NB4 (cell line): Measurements from ENCODE around the gene SEMA6A.

Experiments
- DNase-seq: peaks from one replicate; pipeline ENCODE4 v3.0.0; 2010; ENCODE audit warnings: low read depth
- H3K4me3 ChIP-seq: one replicate; pipeline ENCODE4 v1.5.1; 2011; ENCODE audit warnings: mild to moderate bottlenecking, low read depth, low read length, moderate library complexity
- MAX ChIP-seq: IDR thresholded peaks from 2 replicates; pipeline ENCODE4 v1.6.1; 2011; ENCODE audit warnings: low read depth, low read length
- MYC ChIP-seq: IDR thresholded peaks from 2 replicates; pipeline ENCODE4 v1.6.1; 2011; ENCODE audit warnings: low read depth, low read length
- POLR2A ChIP-seq: IDR thresholded peaks from 2 replicates; pipeline ENCODE4 v1.6.1; 2011; ENCODE audit warnings: mild to moderate bottlenecking; ENCODE audit not compliant: insufficient read length; ENCODE audit errors: extremely low read depth
- TF ChIP-seq, protein P1 (sequence below): IDR thresholded peaks from one replicate; pipeline ENCODE4 v1.5.1; 2012; ENCODE audit warnings: low read depth, low read length

SEMA6A gene

GRCh38 chr5:116569999-116570398 is 4.6 kb downstream of the SEMA6A start:
- peak; percentile 74 for DNase-seq
- TF ChIP-seq MAX (peak; percentile 72), MYC (no peak)
- H3K4me3 ChIP-seq: no peak overlapping the region

DNA sequence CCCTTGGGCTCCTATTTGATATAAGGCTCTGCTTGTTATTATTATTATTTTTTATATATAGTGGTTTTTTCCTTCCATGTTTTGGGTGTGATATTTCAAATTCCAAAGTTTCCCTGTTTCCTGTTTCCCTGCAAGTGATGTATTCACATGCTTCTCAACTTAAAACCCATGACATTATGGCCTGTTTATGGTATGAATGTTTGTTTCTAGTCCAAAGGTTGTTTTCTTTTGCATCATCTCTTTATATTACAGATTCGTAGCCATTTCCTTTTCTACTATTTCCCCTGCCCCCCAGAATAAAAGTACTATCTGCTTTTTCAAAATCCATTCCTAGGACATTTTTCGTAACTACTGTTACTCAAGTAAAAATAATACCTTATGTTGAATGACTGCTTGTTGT is 7.5 kb downstream of the SEMA6A start:
- H3K4me3 ChIP-seq: no peak overlapping the region

DNA sequence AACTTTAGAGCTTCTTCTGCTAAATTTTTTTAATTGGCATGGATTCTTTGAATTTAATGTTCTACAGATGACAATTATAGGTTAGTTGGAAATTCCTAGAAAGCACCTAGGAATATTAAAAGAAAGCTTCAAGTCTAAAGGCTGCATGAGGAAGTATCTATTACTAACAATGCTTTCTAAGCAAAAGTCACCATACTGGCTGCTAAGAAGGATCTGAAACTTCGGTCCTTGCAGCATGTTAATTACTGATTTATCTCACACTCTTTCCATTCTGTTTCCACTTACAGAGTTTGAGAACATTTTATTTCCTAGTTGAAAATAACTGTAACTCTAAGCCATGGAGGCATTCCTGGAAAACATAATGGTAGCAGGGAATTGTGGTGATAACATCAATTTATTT is 8.4 kb downstream of the SEMA6A start:
- no peak overlapping the region for H3K4me3 ChIP-seq
- TF ChIP-seq, protein P1, sequence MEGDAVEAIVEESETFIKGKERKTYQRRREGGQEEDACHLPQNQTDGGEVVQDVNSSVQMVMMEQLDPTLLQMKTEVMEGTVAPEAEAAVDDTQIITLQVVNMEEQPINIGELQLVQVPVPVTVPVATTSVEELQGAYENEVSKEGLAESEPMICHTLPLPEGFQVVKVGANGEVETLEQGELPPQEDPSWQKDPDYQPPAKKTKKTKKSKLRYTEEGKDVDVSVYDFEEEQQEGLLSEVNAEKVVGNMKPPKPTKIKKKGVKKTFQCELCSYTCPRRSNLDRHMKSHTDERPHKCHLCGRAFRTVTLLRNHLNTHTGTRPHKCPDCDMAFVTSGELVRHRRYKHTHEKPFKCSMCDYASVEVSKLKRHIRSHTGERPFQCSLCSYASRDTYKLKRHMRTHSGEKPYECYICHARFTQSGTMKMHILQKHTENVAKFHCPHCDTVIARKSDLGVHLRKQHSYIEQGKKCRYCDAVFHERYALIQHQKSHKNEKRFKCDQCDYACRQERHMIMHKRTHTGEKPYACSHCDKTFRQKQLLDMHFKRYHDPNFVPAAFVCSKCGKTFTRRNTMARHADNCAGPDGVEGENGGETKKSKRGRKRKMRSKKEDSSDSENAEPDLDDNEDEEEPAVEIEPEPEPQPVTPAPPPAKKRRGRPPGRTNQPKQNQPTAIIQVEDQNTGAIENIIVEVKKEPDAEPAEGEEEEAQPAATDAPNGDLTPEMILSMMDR: no peak
- TF ChIP-seq MYC (no peak), POLR2A (no peak), MAX (no peak)
- no peak for DNase-seq

More for the DNA sequence above, 7.5 kb downstream of the SEMA6A start:
- TF ChIP-seq MAX: no peak
- no peak for TF ChIP-seq POLR2A
- TF ChIP-seq, protein P1: no peak
- TF ChIP-seq MYC: no peak
- DNase-seq: no peak

- no peak overlapping the region for H3K4me3 ChIP-seq
- no peak for DNase-seq
Observed at GRCh38 chr5:116564756-116565490, 9.7 kb downstream of the SEMA6A start.

DNA sequence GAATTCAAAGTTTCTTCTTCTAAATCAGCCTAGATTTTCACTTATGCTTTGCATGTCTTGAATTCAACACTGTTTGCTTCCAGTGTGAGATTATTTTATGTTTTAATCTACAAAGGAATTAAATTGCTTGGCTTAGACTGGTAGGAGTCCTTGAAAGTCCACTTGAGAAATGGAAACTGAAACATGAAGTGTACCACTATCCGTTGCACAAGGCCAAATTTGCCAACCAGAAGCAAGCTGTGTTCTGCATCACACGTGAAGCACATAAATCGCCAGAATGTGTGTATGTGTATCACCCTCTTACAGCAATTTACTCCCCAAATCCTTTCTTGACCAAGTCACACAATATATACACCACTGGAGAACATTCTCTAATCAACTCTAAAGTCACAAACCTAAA is 10.3 kb downstream of the SEMA6A start:
- no peak for TF ChIP-seq POLR2A
- no peak for TF ChIP-seq MAX
- TF ChIP-seq, protein P1: no peak
- no peak for TF ChIP-seq MYC
- no peak overlapping the region for H3K4me3 ChIP-seq
- DNase-seq: no peak

More at GRCh38 chr5:116564756-116565490, 9.7 kb downstream of the SEMA6A start:
- TF ChIP-seq MYC: no peak
- TF ChIP-seq MAX: no peak
- TF ChIP-seq, protein P1: no peak
- no peak for TF ChIP-seq POLR2A

GRCh38 chr5:116563736-116564308 is 10.8 kb downstream of the SEMA6A start:
- no peak overlapping the region for H3K4me3 ChIP-seq
- no peak for DNase-seq
- TF ChIP-seq MYC (no peak), POLR2A (no peak), MAX (no peak)
- TF ChIP-seq, protein P1: no peak
